ENCODE data around the gene AGFG1. TPM values are rescaled to one million over a fixed set of nuclear protein-coding genes. Genes with fewer than 3 reads are reported as not detected.

Gene AGFG1
- total RNA-seq, 1 experiment from 2014 or later, result 72.5 TPM

GRCh38 chr2:227464361-227464760 is 7.6 kb upstream of the AGFG1 start:
- Histone ChIP-seq H3K27me3 (ENCODE audit: insufficient read depth, low read length) (no peaks in the 10 kb centered on the region), H3K4me1 (ENCODE audit: control insufficient read depth in 1 of 2, insufficient read depth in 2 of 2, low read length in 2 of 2) (peaks cover 12 to 17% of the 10 kb centered on the region in 2 experiments), H3K36me3 (ENCODE audit: control insufficient read depth in 1 of 2, insufficient read depth in 2 of 2, low read length in 2 of 2) (no peaks in the 10 kb centered on the region), H3K9ac (ENCODE audit: low read length) (no peak overlapping the region), H4K20me1 (ENCODE audit: insufficient read depth) (no peaks in the 10 kb centered on the region), H3K4me3 (replicated peaks in 1 of 2; ENCODE audit: low read depth in 1 of 2, low read length in 2 of 2) (no peak overlapping the region), H3K9me3 (ENCODE audit: control insufficient read depth in 1 of 2, insufficient read depth in 1 of 2, low read depth in 1 of 2, low read length in 2 of 2) (no peaks in the 10 kb centered on the region), H3K79me2 (ENCODE audit: insufficient read depth, low read length) (no peaks in the 10 kb centered on the region), H3K4me2 (ENCODE audit: low read length) (no peak overlapping the region), H2AFZ (ENCODE audit: low read depth, low read length, poor library complexity, severe bottlenecking) (no peak overlapping the region), H3K9me2 (ENCODE audit: insufficient read depth) (no peaks in the 10 kb centered on the region), H3K27ac (ENCODE audit: low read depth, low read length) (no peak overlapping the region)
- intact Hi-C loops (cut with micrococcal nuclease), result no loop called here
- TF ChIP-seq POLR2AphosphoS5 (IDR thresholded peaks at IDR 0.05; ENCODE audit: low read depth, low read length), result no peak
- TF ChIP-seq ZFX (IDR thresholded peaks at IDR 0.05), result no peak
- no peak for TF ChIP-seq SIN3A (IDR thresholded peaks at IDR 0.05; ENCODE audit: low read depth)
- no peak for TF ChIP-seq POLR2A (IDR thresholded peaks at IDR 0.05; ENCODE audit: borderline replicate concordance, extremely low read depth, insufficient read depth, insufficient read length)
- TF ChIP-seq, protein P1, sequence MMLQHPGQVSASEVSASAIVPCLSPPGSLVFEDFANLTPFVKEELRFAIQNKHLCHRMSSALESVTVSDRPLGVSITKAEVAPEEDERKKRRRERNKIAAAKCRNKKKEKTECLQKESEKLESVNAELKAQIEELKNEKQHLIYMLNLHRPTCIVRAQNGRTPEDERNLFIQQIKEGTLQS (IDR thresholded peaks at IDR 0.05), result no peak
- TF ChIP-seq CBX3 (IDR thresholded peaks at IDR 0.05; ENCODE audit: low read depth), result no peak
- TF ChIP-seq ELF1 (IDR thresholded peaks at IDR 0.05; ENCODE audit: borderline replicate concordance, low read depth), result no peak
- TF ChIP-seq SP1 (IDR thresholded peaks at IDR 0.05; ENCODE audit: low read depth), result no peak
- no peak for TF ChIP-seq YY1 (IDR thresholded peaks at IDR 0.05; ENCODE audit: extremely low read depth, insufficient replicate concordance, low read depth, low read length)
- TF ChIP-seq, protein P2, sequence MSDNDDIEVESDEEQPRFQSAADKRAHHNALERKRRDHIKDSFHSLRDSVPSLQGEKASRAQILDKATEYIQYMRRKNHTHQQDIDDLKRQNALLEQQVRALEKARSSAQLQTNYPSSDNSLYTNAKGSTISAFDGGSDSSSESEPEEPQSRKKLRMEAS (IDR thresholded peaks at IDR 0.05), result no peak
- TF ChIP-seq ZBTB33 (IDR thresholded peaks at IDR 0.05; ENCODE audit: extremely low read depth, insufficient replicate concordance, low read length), result no peak
- no peak for TF ChIP-seq EGR1 (IDR thresholded peaks at IDR 0.05; ENCODE audit: low read depth)
- TF ChIP-seq FOSL1 (IDR thresholded peaks at IDR 0.05; ENCODE audit: low read depth), result no peak
- TF ChIP-seq EZH2phosphoT487 (IDR thresholded peaks at IDR 0.05; ENCODE audit: borderline replicate concordance), result no peak
- TF ChIP-seq, protein P3, sequence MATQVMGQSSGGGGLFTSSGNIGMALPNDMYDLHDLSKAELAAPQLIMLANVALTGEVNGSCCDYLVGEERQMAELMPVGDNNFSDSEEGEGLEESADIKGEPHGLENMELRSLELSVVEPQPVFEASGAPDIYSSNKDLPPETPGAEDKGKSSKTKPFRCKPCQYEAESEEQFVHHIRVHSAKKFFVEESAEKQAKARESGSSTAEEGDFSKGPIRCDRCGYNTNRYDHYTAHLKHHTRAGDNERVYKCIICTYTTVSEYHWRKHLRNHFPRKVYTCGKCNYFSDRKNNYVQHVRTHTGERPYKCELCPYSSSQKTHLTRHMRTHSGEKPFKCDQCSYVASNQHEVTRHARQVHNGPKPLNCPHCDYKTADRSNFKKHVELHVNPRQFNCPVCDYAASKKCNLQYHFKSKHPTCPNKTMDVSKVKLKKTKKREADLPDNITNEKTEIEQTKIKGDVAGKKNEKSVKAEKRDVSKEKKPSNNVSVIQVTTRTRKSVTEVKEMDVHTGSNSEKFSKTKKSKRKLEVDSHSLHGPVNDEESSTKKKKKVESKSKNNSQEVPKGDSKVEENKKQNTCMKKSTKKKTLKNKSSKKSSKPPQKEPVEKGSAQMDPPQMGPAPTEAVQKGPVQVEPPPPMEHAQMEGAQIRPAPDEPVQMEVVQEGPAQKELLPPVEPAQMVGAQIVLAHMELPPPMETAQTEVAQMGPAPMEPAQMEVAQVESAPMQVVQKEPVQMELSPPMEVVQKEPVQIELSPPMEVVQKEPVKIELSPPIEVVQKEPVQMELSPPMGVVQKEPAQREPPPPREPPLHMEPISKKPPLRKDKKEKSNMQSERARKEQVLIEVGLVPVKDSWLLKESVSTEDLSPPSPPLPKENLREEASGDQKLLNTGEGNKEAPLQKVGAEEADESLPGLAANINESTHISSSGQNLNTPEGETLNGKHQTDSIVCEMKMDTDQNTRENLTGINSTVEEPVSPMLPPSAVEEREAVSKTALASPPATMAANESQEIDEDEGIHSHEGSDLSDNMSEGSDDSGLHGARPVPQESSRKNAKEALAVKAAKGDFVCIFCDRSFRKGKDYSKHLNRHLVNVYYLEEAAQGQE (IDR thresholded peaks at IDR 0.05; ENCODE audit: low read depth), result no peak
- no peak for TF ChIP-seq RAD21 (IDR thresholded peaks at IDR 0.05; ENCODE audit: low read depth)
- TF ChIP-seq EZH2 (IDR thresholded peaks at IDR 0.05), result no peak
- TF ChIP-seq TCF7L2 (IDR thresholded peaks at IDR 0.05; ENCODE audit: borderline replicate concordance, extremely low read depth, insufficient read depth, insufficient read length), result no peak
- no peak for TF ChIP-seq ZNF274 (IDR thresholded peaks at IDR 0.05; ENCODE audit: low read depth, low read length)
- CTCF ChIA-PET, result no interaction called here
- RAD21 ChIA-PET (ENCODE audit: low non-redundant PET in 1 of 2, low total read pairs in 2 of 2, uncharacterized antibody in 2 of 2, unreplicated experiment in 2 of 2), result no interaction called here
- POLR2A ChIA-PET, result no interaction called here
- ATAC-seq (no peak), DNase-seq (ENCODE audit: low read depth, low spot score) (no peak)
- no TSS peak for BruUV-seq (replicated peaks)

All from HCT116 (cell line).